ENCODE data around the gene FAM234B.

The FAM234B gene

GRCh38 chr12:13004361-13004760 is 39.8 kb upstream of the FAM234B start:
- H3K27ac ChIP-seq (ENCODE audit: low read length), result no peak overlapping the region
- H3K4me1 ChIP-seq (ENCODE audit: insufficient read depth, low read length), result no peaks in the 10 kb centered on the region
- H3K4me2 ChIP-seq (ENCODE audit: insufficient read depth, low read length), result no peak overlapping the region
- H2AFZ ChIP-seq (ENCODE audit: low read depth, low read length), result no peak overlapping the region
- H3K79me2 ChIP-seq (ENCODE audit: insufficient read depth, low read length), result no peaks in the 10 kb centered on the region
- no peaks in the 10 kb centered on the region for H3K36me3 ChIP-seq (ENCODE audit: insufficient read depth, low read length)
- TF ChIP-seq CTCF (IDR thresholded peaks at IDR 0.05; ENCODE audit: borderline replicate concordance, extremely low read depth, low read length, poor library complexity, severe bottlenecking) (no peak), EZH2 (IDR thresholded peaks at IDR 0.05; ENCODE audit: borderline replicate concordance, low read depth, low read length, severe bottlenecking) (no peak)
- DNase-seq, result no peak
- no peak overlapping the region for H3K9ac ChIP-seq (ENCODE audit: low read depth, low read length)
- H3K9me3 ChIP-seq (ENCODE audit: insufficient read depth, low read length, severe bottlenecking), result no peaks in the 10 kb centered on the region
- no peak for ATAC-seq (ENCODE audit: insufficient read depth, low read depth)
- H3K27me3 ChIP-seq (ENCODE audit: insufficient read depth, low read length, poor library complexity), result no peaks in the 10 kb centered on the region
- no peaks in the 10 kb centered on the region for H4K20me1 ChIP-seq (ENCODE audit: insufficient read depth, low read length)
- no peak overlapping the region for H3K4me3 ChIP-seq (ENCODE audit: low read depth in 1 of 2, low read length in 2 of 2)

DNA sequence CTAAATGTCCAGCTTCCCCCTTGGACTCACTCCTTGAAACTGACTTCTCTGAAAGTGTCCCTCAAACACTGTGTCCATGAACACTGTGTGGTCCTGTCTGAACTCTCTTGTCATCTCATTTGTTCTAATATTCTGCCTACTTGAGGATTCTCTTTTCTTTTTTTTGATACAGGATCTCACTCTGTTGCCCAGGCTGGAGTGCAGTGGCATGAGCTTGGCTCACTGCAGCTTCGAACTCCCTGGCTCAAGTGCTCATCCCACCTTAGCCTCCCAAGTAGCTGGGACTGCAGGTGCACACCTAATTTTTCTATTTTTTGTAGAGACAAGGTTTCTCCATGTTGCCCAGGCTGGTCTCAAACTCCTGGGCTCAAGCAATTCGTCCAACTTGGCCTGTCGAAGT is 39.2 kb upstream of the FAM234B start:
- Histone ChIP-seq H3K79me2 (ENCODE audit: insufficient read depth, low read length) (no peaks in the 10 kb centered on the region), H3K4me3 (ENCODE audit: low read depth in 1 of 2, low read length in 2 of 2) (no peak overlapping the region), H2AFZ (ENCODE audit: low read depth, low read length) (no peak overlapping the region), H3K27ac (ENCODE audit: low read length) (no peak overlapping the region), H3K4me2 (ENCODE audit: insufficient read depth, low read length) (no peak overlapping the region), H3K4me1 (ENCODE audit: insufficient read depth, low read length) (no peaks in the 10 kb centered on the region), H4K20me1 (ENCODE audit: insufficient read depth, low read length) (no peaks in the 10 kb centered on the region), H3K9me3 (ENCODE audit: insufficient read depth, low read length, severe bottlenecking) (no peaks in the 10 kb centered on the region), H3K36me3 (ENCODE audit: insufficient read depth, low read length) (no peaks in the 10 kb centered on the region), H3K27me3 (ENCODE audit: insufficient read depth, low read length, poor library complexity) (no peaks in the 10 kb centered on the region), H3K9ac (ENCODE audit: low read depth, low read length) (no peak overlapping the region)
- DNase-seq (no peak), ATAC-seq (ENCODE audit: insufficient read depth, low read depth) (no peak)
- TF ChIP-seq CTCF (IDR thresholded peaks at IDR 0.05; ENCODE audit: borderline replicate concordance, extremely low read depth, low read length, poor library complexity, severe bottlenecking) (no peak), EZH2 (IDR thresholded peaks at IDR 0.05; ENCODE audit: borderline replicate concordance, low read depth, low read length, severe bottlenecking) (no peak)

DNA sequence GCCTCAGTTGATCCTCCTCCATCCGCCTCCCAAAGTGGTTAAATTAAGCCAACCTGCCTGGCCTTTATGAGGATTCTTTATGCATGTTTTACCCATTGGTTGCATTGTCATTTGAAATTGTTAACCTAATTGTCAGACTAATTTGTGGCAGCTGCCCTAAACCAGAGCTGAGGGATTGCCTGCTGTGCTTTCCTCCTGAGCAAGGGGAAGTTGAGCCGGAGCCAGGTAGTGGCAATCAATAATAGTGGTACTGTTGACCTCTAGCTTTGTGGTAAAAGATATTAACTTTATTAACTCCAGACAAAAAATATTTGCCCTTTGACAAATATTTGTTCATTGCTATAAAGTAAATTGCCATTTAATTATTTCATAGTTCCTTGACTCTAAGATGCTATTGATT is 38.5 kb upstream of the FAM234B start:
- DNase-seq (no peak), ATAC-seq (ENCODE audit: insufficient read depth, low read depth) (no peak)
- Histone ChIP-seq H3K9ac (ENCODE audit: low read depth, low read length) (no peak overlapping the region), H3K9me3 (ENCODE audit: insufficient read depth, low read length, severe bottlenecking) (no peaks in the 10 kb centered on the region), H3K4me1 (ENCODE audit: insufficient read depth, low read length) (no peaks in the 10 kb centered on the region), H3K36me3 (ENCODE audit: insufficient read depth, low read length) (no peaks in the 10 kb centered on the region), H3K27me3 (ENCODE audit: insufficient read depth, low read length, poor library complexity) (no peaks in the 10 kb centered on the region), H3K27ac (ENCODE audit: low read length) (no peak overlapping the region), H3K4me2 (ENCODE audit: insufficient read depth, low read length) (no peak overlapping the region), H2AFZ (ENCODE audit: low read depth, low read length) (no peak overlapping the region), H3K4me3 (ENCODE audit: low read depth in 1 of 2, low read length in 2 of 2) (no peak overlapping the region), H4K20me1 (ENCODE audit: insufficient read depth, low read length) (no peaks in the 10 kb centered on the region), H3K79me2 (ENCODE audit: insufficient read depth, low read length) (no peaks in the 10 kb centered on the region)
- TF ChIP-seq EZH2 (IDR thresholded peaks at IDR 0.05; ENCODE audit: borderline replicate concordance, low read depth, low read length, severe bottlenecking), result no peak
- no peak for TF ChIP-seq CTCF (IDR thresholded peaks at IDR 0.05; ENCODE audit: borderline replicate concordance, extremely low read depth, low read length, poor library complexity, severe bottlenecking)
